Fibroblast of lung (primary cell): ENCODE measurements around the gene RUFY2. TPM values are rescaled to one million over a fixed set of nuclear protein-coding genes. Genes with fewer than 3 reads are reported as not detected.
"Not testable (repeated sequence)": the region's sequence is repeated elsewhere in the genome, so short reads cannot be mapped to it uniquely, and the experiment has no call there.

Experiments used
- DNase-seq, 2 donors: peaks; one replicate each; pipeline versions ENCODE4 v3.0.0 to v3.0.0-alpha.2; 2010; ENCODE audit warnings: low read depth in 2 of 2
- H2AFZ ChIP-seq: 2 replicates; pipeline ENCODE4 v1.5.1; 2012; ENCODE audit warnings: low read length, control low read depth, inconsistent platforms
- H3K27ac ChIP-seq: 2 replicates; pipeline ENCODE4 v1.5.1; 2011; ENCODE audit warnings: low read length, control low read depth; ENCODE audit not compliant: insufficient read depth
- H3K27me3 ChIP-seq: 2 replicates; pipeline ENCODE4 v1.5.1; 2011; ENCODE audit warnings: mild to moderate bottlenecking, low read length; ENCODE audit not compliant: control insufficient read depth, insufficient read depth
- H3K36me3 ChIP-seq: 2 replicates; pipeline ENCODE4 v1.5.1; 2011; ENCODE audit warnings: low read length; ENCODE audit not compliant: control insufficient read depth, insufficient read depth
- H3K4me1 ChIP-seq: 2 replicates; pipeline ENCODE4 v1.5.1; 2011; ENCODE audit warnings: low read length; ENCODE audit not compliant: control insufficient read depth, insufficient read depth; ENCODE audit errors: extremely low read depth
- H3K4me2 ChIP-seq: 2 replicates; pipeline ENCODE4 v1.5.1; 2011; ENCODE audit warnings: low read length, control low read depth; ENCODE audit not compliant: insufficient read depth; ENCODE audit errors: extremely low read depth
- H3K4me3 ChIP-seq, 4 experiments: fragments of 200-600 bp in 1 of 4; sonication (generic) in 1 of 4; replicated peaks in 1 of 4; 2 replicates each; pipeline ENCODE4 v1.5.1; 2011 to 2016; ENCODE audit warnings: low read length in 4 of 4, low read depth in 3 of 4, mild to moderate bottlenecking in 3 of 4, control low read depth in 2 of 4, inconsistent platforms in 1 of 4, mixed read lengths in 1 of 4; ENCODE audit not compliant: insufficient read depth in 1 of 4; ENCODE audit errors: control extremely low read depth in 1 of 4
- H3K79me2 ChIP-seq: 2 replicates; pipeline ENCODE4 v1.5.1; 2012; ENCODE audit warnings: mild to moderate bottlenecking, low read length, inconsistent platforms; ENCODE audit not compliant: control insufficient read depth, insufficient read depth
- H3K9ac ChIP-seq: 2 replicates; pipeline ENCODE4 v1.5.1; 2011; ENCODE audit warnings: mild to moderate bottlenecking, low read length, control low read depth; ENCODE audit not compliant: insufficient read depth
- H3K9me3 ChIP-seq: 2 replicates; pipeline ENCODE4 v1.5.1; 2012; ENCODE audit warnings: low read depth, low read length; ENCODE audit not compliant: control insufficient read depth, insufficient read depth
- H4K20me1 ChIP-seq: 2 replicates; pipeline ENCODE4 v1.5.1; 2011; ENCODE audit warnings: low read length; ENCODE audit not compliant: control insufficient read depth, insufficient read depth; ENCODE audit errors: extremely low read depth
- CTCF ChIP-seq, 2 donors: IDR thresholded peaks in 1 of 2; conservative IDR thresholded peaks in 1 of 2; 1 replicate in 1 of 2; 2 replicates in 1 of 2; pipeline ENCODE4 v1.5.1; 2011 to 2012; ENCODE audit warnings: low read length in 2 of 2, control low read depth in 1 of 2, inconsistent platforms in 1 of 2, low read depth in 1 of 2, mild to moderate bottlenecking in 1 of 2
- EZH2 ChIP-seq: IDR thresholded peaks from 2 replicates; pipeline ENCODE4 v1.5.1; 2012; ENCODE audit warnings: low read length, control low read depth, mild to moderate bottlenecking; ENCODE audit errors: missing control alignments
- polyA minus RNA-seq: library from RNA; depleted of rRNA, polyadenylated mRNA; stranded (reverse); fragments of >200 nt; gene quantifications from 2 replicates; pipeline ENCODE4 v1.2.3, GENCODE V29; 2011; ENCODE audit warnings: low replicate concordance
- polyA plus RNA-seq, 2 donors: library from polyadenylated mRNA; depleted of rRNA in 1 of 2; stranded (reverse) in 1 of 2; unstranded in 1 of 2; fragments of >200 nt; gene quantifications; 2 replicates each; pipeline ENCODE4 v1.2.1, GENCODE V29; 2011 to 2012; ENCODE audit warnings: missing spikeins in 1 of 2
- total RNA-seq: library from RNA; depleted of rRNA; stranded (reverse); fragments of >200 nt; gene quantifications from 2 replicates; pipeline ENCODE4 v1.2.1, GENCODE V29; 2014

RUFY2 gene
- total RNA-seq: 18.2 and 25.9 TPM in 2 replicates
- 14.3 and 18.4 TPM in 2 replicates for polyA plus RNA-seq
- 9.4 and 10.7 TPM in 2 replicates for polyA plus RNA-seq (2012)
- 2.7 and 5.0 TPM in 2 replicates for polyA minus RNA-seq

- peaks cover 3% of the 10 kb centered on the region for H4K20me1 ChIP-seq
- peaks cover 41% of the 10 kb centered on the region for H3K79me2 ChIP-seq
- H3K36me3 ChIP-seq: no peaks in the 10 kb centered on the region
- H3K4me1 ChIP-seq: no peaks in the 10 kb centered on the region
- no peaks in the 10 kb centered on the region for H3K27me3 ChIP-seq
- TF ChIP-seq CTCF (conservative IDR thresholded peaks at IDR 0.05 in 1 of 2, IDR thresholded peaks at IDR 0.05 in 1 of 2; ENCODE audit: low read depth in 1 of 2, low read length in 2 of 2) (peak; percentile 17 to 28), EZH2 (no peak)
- peak within 1 kb of the TSS; percentile 90 for H2AFZ ChIP-seq
- peak within 1 kb of the TSS; percentile 84 to 95 (median 88) for H3K4me3 ChIP-seq
- peak; percentile 75 for DNase-seq
- H3K4me2 ChIP-seq: peak within 1 kb of the TSS; percentile 83
- peak within 1 kb of the TSS; percentile 96 for H3K27ac ChIP-seq
- peak within 1 kb of the TSS; percentile 99 for H3K9ac ChIP-seq
- no peaks in the 10 kb centered on the region for H3K9me3 ChIP-seq
Observed at GRCh38 chr10:68406815-68407548, at the start of gene RUFY2. Gene RUFY2 (minus strand): TSS chr10:68407277. CDS start chr10:68407189, 88 bp downstream.

- peak; percentile 30 to 46 for DNase-seq
Observed at GRCh38 chr10:68449698-68450097, 42.6 kb upstream of the RUFY2 start.

GRCh38 chr10:68446179-68446578 lies 39.1 kb upstream of the RUFY2 start:
- no peaks in the 10 kb centered on the region for H3K4me1 ChIP-seq
- no peak for DNase-seq
- no peak overlapping the region for H3K4me2 ChIP-seq
- no peak overlapping the region for H2AFZ ChIP-seq
- no peak overlapping the region for H3K4me3 ChIP-seq
- no peaks in the 10 kb centered on the region for H3K27me3 ChIP-seq
- H3K79me2 ChIP-seq: no peaks in the 10 kb centered on the region
- no peak overlapping the region for H3K27ac ChIP-seq
- no peaks in the 10 kb centered on the region for H3K9me3 ChIP-seq
- no peak for TF ChIP-seq CTCF (conservative IDR thresholded peaks at IDR 0.05 in 1 of 2, IDR thresholded peaks at IDR 0.05 in 1 of 2; ENCODE audit: low read depth in 1 of 2, low read length in 2 of 2)
- TF ChIP-seq EZH2: no peak
- H3K9ac ChIP-seq: no peak overlapping the region
- no peaks in the 10 kb centered on the region for H4K20me1 ChIP-seq
- H3K36me3 ChIP-seq: no peaks in the 10 kb centered on the region

More at GRCh38 chr10:68449698-68450097, 42.6 kb upstream of the RUFY2 start:
- H3K27me3 ChIP-seq, H3K4me2 ChIP-seq, H2AFZ ChIP-seq, H4K20me1 ChIP-seq, H3K9me3 ChIP-seq, H3K27ac ChIP-seq, H3K4me1 ChIP-seq, H3K4me3 ChIP-seq, H3K9ac ChIP-seq, H3K79me2 ChIP-seq, H3K36me3 ChIP-seq: not testable (repeated sequence)
